Suprapubic skin (tissue), 4 donors: ENCODE measurements around the gene PTGR2.

Source experiments
- POLR2A ChIP-seq, 2 donors: fragments of 450-650 bp; IDR thresholded peaks; one replicate each; pipeline ENCODE4 v1.6.1; 2017; ENCODE audit warnings: antibody characterized with exemption in 2 of 2, mild to moderate bottlenecking in 2 of 2, moderate library complexity in 2 of 2
- POLR2AphosphoS5 ChIP-seq, 3 donors: sonication (generic); formaldehyde crosslinking; IDR thresholded peaks; one replicate each; pipeline ENCODE4 v1.6.1; 2017; ENCODE audit warnings: antibody characterized with exemption in 3 of 3
- TF ChIP-seq, protein P1 (sequence below), 2 donors: fragments of 200-600 bp in 1 of 2; fragments of 450-650 bp in 1 of 2; sonication (generic) in 1 of 2; IDR thresholded peaks; one replicate each; pipeline ENCODE4 v1.5.1; 2016 to 2019; ENCODE audit warnings: antibody characterized with exemption in 2 of 2, mild to moderate bottlenecking in 1 of 2, moderate library complexity in 1 of 2

DNA sequence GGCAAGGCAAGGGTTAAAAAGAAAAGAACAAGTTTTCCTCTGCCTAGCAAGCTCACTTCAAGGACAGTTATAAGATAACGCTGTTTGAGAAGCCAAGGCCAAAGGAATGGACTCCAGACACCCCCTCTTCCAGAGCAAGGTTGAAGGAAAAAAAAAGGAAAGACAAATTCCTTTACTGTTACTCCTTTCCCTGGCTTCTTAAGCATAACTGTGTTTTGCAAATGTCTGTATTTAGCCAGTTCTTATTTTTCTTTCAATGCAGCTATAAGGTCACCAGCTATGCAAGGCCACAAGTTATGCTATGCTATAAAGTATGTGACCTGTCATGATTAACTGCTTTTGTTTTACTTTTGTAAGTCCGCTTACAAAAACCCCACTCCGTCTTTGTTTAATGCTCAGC lies 61.6 kb downstream of the PTGR2 start:
- TF ChIP-seq, protein P1, sequence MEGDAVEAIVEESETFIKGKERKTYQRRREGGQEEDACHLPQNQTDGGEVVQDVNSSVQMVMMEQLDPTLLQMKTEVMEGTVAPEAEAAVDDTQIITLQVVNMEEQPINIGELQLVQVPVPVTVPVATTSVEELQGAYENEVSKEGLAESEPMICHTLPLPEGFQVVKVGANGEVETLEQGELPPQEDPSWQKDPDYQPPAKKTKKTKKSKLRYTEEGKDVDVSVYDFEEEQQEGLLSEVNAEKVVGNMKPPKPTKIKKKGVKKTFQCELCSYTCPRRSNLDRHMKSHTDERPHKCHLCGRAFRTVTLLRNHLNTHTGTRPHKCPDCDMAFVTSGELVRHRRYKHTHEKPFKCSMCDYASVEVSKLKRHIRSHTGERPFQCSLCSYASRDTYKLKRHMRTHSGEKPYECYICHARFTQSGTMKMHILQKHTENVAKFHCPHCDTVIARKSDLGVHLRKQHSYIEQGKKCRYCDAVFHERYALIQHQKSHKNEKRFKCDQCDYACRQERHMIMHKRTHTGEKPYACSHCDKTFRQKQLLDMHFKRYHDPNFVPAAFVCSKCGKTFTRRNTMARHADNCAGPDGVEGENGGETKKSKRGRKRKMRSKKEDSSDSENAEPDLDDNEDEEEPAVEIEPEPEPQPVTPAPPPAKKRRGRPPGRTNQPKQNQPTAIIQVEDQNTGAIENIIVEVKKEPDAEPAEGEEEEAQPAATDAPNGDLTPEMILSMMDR (IDR thresholded peaks at IDR 0.05) = no peak
- TF ChIP-seq POLR2AphosphoS5 (IDR thresholded peaks at IDR 0.05) = no peak
- no peak for TF ChIP-seq POLR2A (IDR thresholded peaks at IDR 0.05)
